Bronchial epithelial cell (primary cell): Measurements from ENCODE around the gene PRDM4. TPM values are rescaled to one million over a fixed set of nuclear protein-coding genes. Genes with fewer than 3 reads are reported as not detected.

Experiments
- DNase-seq: peaks from one replicate; pipeline ENCODE4 v3.0.0-alpha.2; 2010; ENCODE audit warnings: low read depth
- FAIRE-seq: peaks from 2 replicates; lab custom pipeline; 2011; peaks lifted over from hg19 to GRCh38; lab: Jason Lieb, UNC
- H3K27me3 ChIP-seq: 2 replicates; pipeline ENCODE4 v1.5.1; 2011; ENCODE audit warnings: low read length; ENCODE audit not compliant: control insufficient read depth, insufficient read depth
- H3K36me3 ChIP-seq: 2 replicates; pipeline ENCODE4 v1.5.1; 2011; ENCODE audit warnings: low read length; ENCODE audit not compliant: control insufficient read depth, insufficient read depth
- H3K4me3 ChIP-seq: 2 replicates; pipeline ENCODE4 v1.5.1; 2011; ENCODE audit warnings: mild to moderate bottlenecking, low read depth, low read length, control low read depth
- total RNA-seq: library from RNA; depleted of rRNA; stranded (reverse); fragments of >200 nt; gene quantifications from 2 replicates; pipeline ENCODE4 v1.2.1, GENCODE V29; 2014
- TF ChIP-seq, protein P1 (sequence below): IDR thresholded peaks from 2 replicates; pipeline ENCODE4 v1.5.1; 2011; ENCODE audit warnings: mild to moderate bottlenecking, moderate library complexity, low read length, control low read depth, inconsistent platforms; ENCODE audit not compliant: insufficient read depth, severe bottlenecking

PRDM4 gene
- total RNA-seq, 1 donor from 2014 or later: 21.3 TPM

DNA sequence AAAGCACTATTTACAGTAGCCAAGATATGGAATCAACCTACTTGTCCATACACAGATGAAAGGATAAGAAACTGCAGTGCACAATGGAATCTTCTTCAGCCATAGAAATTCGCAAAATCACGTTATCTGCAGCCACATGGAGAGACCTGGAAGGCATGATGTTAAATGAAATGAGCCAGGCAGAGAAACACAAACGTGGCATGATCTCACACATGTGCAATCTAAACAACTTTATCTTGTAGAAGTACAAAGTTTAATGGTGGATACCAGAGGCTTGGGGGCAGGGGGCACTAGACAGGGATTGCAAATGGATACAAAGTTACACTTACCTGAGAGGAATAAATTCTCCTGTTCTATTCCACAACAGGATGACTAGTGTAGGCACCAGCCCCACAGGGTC lies 37.6 kb upstream of the PRDM4 start:
- H3K36me3 ChIP-seq: no peaks in the 10 kb centered on the region
- no peaks in the 10 kb centered on the region for H3K27me3 ChIP-seq
- TF ChIP-seq, protein P1, sequence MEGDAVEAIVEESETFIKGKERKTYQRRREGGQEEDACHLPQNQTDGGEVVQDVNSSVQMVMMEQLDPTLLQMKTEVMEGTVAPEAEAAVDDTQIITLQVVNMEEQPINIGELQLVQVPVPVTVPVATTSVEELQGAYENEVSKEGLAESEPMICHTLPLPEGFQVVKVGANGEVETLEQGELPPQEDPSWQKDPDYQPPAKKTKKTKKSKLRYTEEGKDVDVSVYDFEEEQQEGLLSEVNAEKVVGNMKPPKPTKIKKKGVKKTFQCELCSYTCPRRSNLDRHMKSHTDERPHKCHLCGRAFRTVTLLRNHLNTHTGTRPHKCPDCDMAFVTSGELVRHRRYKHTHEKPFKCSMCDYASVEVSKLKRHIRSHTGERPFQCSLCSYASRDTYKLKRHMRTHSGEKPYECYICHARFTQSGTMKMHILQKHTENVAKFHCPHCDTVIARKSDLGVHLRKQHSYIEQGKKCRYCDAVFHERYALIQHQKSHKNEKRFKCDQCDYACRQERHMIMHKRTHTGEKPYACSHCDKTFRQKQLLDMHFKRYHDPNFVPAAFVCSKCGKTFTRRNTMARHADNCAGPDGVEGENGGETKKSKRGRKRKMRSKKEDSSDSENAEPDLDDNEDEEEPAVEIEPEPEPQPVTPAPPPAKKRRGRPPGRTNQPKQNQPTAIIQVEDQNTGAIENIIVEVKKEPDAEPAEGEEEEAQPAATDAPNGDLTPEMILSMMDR: no peak
- DNase-seq (no peak), FAIRE-seq (no peak)
- H3K4me3 ChIP-seq: no peak overlapping the region

DNA sequence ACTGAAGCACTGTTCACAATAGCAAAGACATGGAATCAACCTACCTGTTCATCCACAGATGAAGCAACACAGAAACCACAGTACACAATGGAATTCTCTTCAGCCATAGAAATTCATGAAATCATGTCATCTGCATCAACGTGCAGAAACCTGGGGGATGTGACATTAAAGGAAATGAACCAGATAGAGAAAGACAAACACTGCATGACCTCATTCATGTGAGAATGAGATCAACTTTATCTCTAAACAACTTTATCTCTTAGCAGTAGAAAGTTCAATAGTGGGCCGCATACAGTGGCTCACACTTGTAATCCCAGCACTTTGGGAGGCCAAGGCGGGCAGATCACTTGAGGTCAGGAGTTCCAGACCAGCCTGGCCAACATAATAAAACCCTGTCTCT lies 33.5 kb upstream of the PRDM4 start:
- FAIRE-seq (no peak), DNase-seq (peak; percentile 6)
- Histone ChIP-seq H3K4me3 (no peak overlapping the region), H3K36me3 (no peaks in the 10 kb centered on the region), H3K27me3 (no peaks in the 10 kb centered on the region)
- TF ChIP-seq, protein P1: no peak

DNA sequence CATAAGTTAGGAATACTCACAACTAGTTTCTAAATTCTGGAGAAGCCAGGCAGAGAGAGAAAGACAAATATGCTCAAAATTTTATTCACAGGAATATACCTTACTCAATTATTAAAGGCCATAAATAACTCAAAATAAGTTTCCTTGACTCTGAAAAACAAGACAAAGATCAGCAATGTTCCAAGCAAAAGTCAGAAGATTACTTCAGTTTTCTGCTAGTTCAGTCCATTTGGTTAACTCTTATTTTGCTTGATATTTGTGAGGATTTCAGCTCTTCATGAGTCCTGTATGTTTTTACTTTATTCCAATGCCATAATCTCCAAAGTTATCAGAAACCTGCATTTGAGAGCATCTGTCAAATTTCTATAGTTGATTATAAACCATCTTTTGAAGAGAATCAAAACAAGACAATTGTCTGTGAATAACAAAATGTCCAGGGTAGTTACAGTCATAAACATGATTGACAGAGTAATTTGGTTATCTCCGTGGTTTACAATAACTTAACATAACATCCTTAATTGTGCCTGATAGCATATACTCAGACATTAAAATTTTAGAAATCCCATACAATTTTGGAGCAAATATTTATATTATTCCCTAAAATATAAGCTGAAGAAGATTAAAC lies 30.6 kb upstream of the PRDM4 start:
- H3K4me3 ChIP-seq: no peak overlapping the region
- TF ChIP-seq, protein P1: no peak
- no peaks in the 10 kb centered on the region for H3K36me3 ChIP-seq
- H3K27me3 ChIP-seq: no peaks in the 10 kb centered on the region
- FAIRE-seq (no peak), DNase-seq (no peak)

DNA sequence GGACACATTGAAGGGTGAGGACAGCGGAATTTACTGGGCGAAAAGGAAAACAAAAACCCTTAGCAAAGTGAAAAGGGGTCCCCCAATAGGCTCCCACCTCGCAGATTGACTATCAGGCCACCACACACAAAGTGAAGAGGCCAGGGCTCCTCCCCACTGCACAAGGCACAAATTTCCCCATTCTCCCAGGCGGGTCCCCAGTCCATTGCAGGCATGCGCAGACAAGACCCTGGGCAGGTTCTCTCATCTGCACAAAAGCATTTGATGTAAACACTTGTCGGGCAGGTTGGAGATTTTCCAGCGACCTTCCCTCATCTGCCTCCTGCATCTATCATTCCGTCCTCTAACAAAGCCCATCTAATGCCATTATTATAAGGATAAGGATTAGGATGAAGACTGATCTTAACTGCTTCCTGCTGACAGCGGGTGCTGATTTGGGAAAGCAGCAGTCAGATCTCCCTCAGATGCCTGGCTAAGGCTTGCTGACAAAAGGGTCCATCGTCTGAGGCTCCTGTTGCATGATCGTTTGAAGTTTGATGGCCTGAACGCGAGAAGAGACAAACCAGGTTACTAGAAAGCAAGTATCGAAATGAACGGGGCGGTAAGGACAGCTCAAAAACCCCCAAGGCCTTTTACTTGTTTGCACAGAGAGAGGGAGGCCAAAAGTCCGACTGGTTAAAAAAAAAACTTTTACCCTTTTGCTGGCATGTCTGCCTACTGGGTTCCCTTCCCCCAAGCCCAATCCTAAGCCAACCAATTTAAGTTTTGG lies 27.9 kb upstream of the PRDM4 start:
- Histone ChIP-seq H3K4me3 (no peak overlapping the region), H3K27me3 (no peaks in the 10 kb centered on the region), H3K36me3 (no peaks in the 10 kb centered on the region)
- DNase-seq: no peak
- TF ChIP-seq, protein P1: no peak
- FAIRE-seq: no peak

DNA sequence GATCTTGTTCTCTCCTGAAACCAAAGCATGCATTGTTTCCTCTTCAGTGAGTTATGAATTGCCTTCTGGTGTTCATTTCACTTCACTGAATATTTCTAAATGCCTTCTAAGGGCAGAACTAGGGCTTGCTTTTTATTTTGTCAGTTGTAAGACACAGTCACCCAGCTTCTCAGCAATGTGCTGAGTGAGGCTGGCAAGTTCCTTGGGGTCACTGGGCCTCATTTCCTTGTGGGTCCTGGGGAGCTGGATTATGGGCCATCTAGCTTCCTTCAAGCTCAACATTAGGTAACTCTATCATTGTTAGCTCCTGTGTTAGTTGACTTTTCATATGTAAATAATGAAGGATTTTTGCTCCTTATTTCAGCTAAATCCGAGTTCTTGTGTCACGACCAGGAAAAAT lies 27.3 kb upstream of the PRDM4 start:
- TF ChIP-seq, protein P1: no peak
- FAIRE-seq: no peak

More for the DNA sequence above, 27.3 kb upstream of the PRDM4 start:
- H3K36me3 ChIP-seq: no peaks in the 10 kb centered on the region
- no peaks in the 10 kb centered on the region for H3K27me3 ChIP-seq
- DNase-seq: no peak
- no peak overlapping the region for H3K4me3 ChIP-seq
